KBM-7 (cell line): ENCODE measurements around the gene SPACA7.

Experiments
- DNase-seq: peaks from one replicate; pipeline ENCODE4 v3.0.0-alpha.2; 2015
- in situ Hi-C: fragments of 300-500 bp; cut with MboI; formaldehyde crosslinking; loops from 2 replicates; pipeline ENCODE4 v1.14.3; 2020; ENCODE audit warnings: low sequenced_read_pairs, low pct_unique_long_range_greater_than_20kb, mixed read lengths

SPACA7 gene

GRCh38 chr13:112454648-112455334 is 78.6 kb downstream of the SPACA7 start:
- in situ Hi-C loops, result no loop called here

GRCh38 chr13:112455476-112456059 is 79.4 kb downstream of the SPACA7 start:
- no peak for DNase-seq
- in situ Hi-C loops, result no loop called here

More at GRCh38 chr13:112454648-112455334, 78.6 kb downstream of the SPACA7 start:
- DNase-seq, result no peak

- in situ Hi-C loops, result no loop called here
- DNase-seq, result no peak
Measured at GRCh38 chr13:112456138-112457056, 80.2 kb downstream of the SPACA7 start.

- in situ Hi-C loops, result no loop called here
- no peak for DNase-seq
Measured at GRCh38 chr13:112457081-112457480, 80.9 kb downstream of the SPACA7 start.

GRCh38 chr13:112457485-112457884 is 81.3 kb downstream of the SPACA7 start:
- in situ Hi-C loops, result no loop called here
- no peak for DNase-seq

- in situ Hi-C loops, result no loop called here
- DNase-seq, result no peak
Measured at GRCh38 chr13:112462408-112462807, 86.3 kb downstream of the SPACA7 start.

- in situ Hi-C loops, result no loop called here
Measured at GRCh38 chr13:112464720-112465119, 88.6 kb downstream of the SPACA7 start.

GRCh38 chr13:112465251-112466131 is 89.3 kb downstream of the SPACA7 start:
- in situ Hi-C loops, result no loop called here
- DNase-seq, result no peak

More at GRCh38 chr13:112464720-112465119, 88.6 kb downstream of the SPACA7 start:
- DNase-seq, result no peak

GRCh38 chr13:112466132-112467058 is 90.2 kb downstream of the SPACA7 start:
- in situ Hi-C loops, result no loop called here
- DNase-seq, result no peak

- in situ Hi-C loops, result no loop called here
- no peak for DNase-seq
Measured at GRCh38 chr13:112467236-112467635, 91.1 kb downstream of the SPACA7 start.

GRCh38 chr13:112468069-112468468 is 91.9 kb downstream of the SPACA7 start:
- in situ Hi-C loops, result no loop called here
- no peak for DNase-seq

GRCh38 chr13:112469071-112469745 is 93.1 kb downstream of the SPACA7 start:
- in situ Hi-C loops, result no loop called here

GRCh38 chr13:112473818-112474217 is 97.7 kb downstream of the SPACA7 start:
- no peak for DNase-seq
- in situ Hi-C loops, result no loop called here

More at GRCh38 chr13:112469071-112469745, 93.1 kb downstream of the SPACA7 start:
- no peak for DNase-seq

GRCh38 chr13:112474869-112475268 is 98.7 kb downstream of the SPACA7 start:
- in situ Hi-C loops, result no loop called here
- DNase-seq, result no peak

GRCh38 chr13:112475889-112476288 is 99.7 kb downstream of the SPACA7 start:
- in situ Hi-C loops, result no loop called here
- DNase-seq, result no peak

- DNase-seq, result no peak
- in situ Hi-C loops, result no loop called here
Measured at GRCh38 chr13:112477070-112477619, 101.0 kb downstream of the SPACA7 start.

GRCh38 chr13:112479389-112479788 is 103.2 kb downstream of the SPACA7 start:
- DNase-seq, result no peak
- in situ Hi-C loops, result no loop called here
